ENCODE data around the gene HP. TPM values are rescaled to one million over a fixed set of nuclear protein-coding genes. Genes with fewer than 3 reads are reported as not detected.
"Not testable (repeated sequence)": the region's sequence is repeated elsewhere in the genome, so short reads cannot be mapped to it uniquely, and the experiment has no call there.

HP gene
- total and polyA plus RNA-seq, 4 experiments from 2014 or later, result not detected

- POLR2A ChIA-PET (ENCODE audit: partially characterized antibody), result no interaction called here
- H3K36me3 ChIP-seq (ENCODE audit: insufficient read depth, low read length), result no peaks in the 10 kb centered on the region
- CTCF ChIA-PET (ENCODE audit: partially characterized antibody), result interaction anchor here (1.0 to 1.5 kb wide), 2 partner anchors 10 to 11 kb away, joined by 3 read pairs; partner anchors contain the start of gene HPR
- H3K27ac ChIP-seq (ENCODE audit: low read depth, low read length), result no peak overlapping the region
- Mint-ChIP-seq H3K4me1 (no peaks in the 10 kb centered on the region), H3K4me3 (no peak overlapping the region), H3K9me3 (no peaks in the 10 kb centered on the region), H3K27ac (no peak overlapping the region), H3K27me3 (no peaks in the 10 kb centered on the region), H3K36me3 (peaks cover 0 to 3% of the 10 kb centered on the region in 2 donors)
- DNase-seq, result no peak
- no peaks in the 10 kb centered on the region for H3K4me1 ChIP-seq (ENCODE audit: insufficient read depth, low read length)
- no peak overlapping the region for H3K4me3 ChIP-seq (ENCODE audit: low read length in 2 of 2)
- H3K9me3 ChIP-seq (ENCODE audit: control insufficient read depth in 1 of 2, low read length in 2 of 2), result no peaks in the 10 kb centered on the region
- H3K27me3 ChIP-seq (ENCODE audit: insufficient read depth, low read length), result no peaks in the 10 kb centered on the region
- intact Hi-C loops (cut with micrococcal nuclease), result no loop called here
Observed at GRCh38 chr16:72072514-72073342, 18.4 kb downstream of the HP start.

GRCh38 chr16:72073560-72074230 is 19.4 kb downstream of the HP start:
- Mint-ChIP-seq H3K4me3 (no peak overlapping the region), H3K4me1 (no peaks in the 10 kb centered on the region), H3K27me3 (no peaks in the 10 kb centered on the region), H3K36me3 (peaks cover 0 to 8% of the 10 kb centered on the region in 2 donors), H3K9me3 (no peaks in the 10 kb centered on the region), H3K27ac (no peak overlapping the region)
- no peak for DNase-seq
- intact Hi-C loops (cut with micrococcal nuclease), result no loop called here
- ChIA-PET POLR2A (ENCODE audit: partially characterized antibody) (no interaction called here), CTCF (ENCODE audit: partially characterized antibody) (interaction anchor here (1.5 kb wide), 1 partner anchor 10 kb away, joined by 3 read pairs; no protein-coding TSS in a partner anchor)
- no peak overlapping the region for H3K4me3 ChIP-seq (ENCODE audit: low read length in 2 of 2)
- no peaks in the 10 kb centered on the region for H3K9me3 ChIP-seq (ENCODE audit: control insufficient read depth in 1 of 2, low read length in 2 of 2)
- H3K27me3 ChIP-seq (ENCODE audit: insufficient read depth, low read length), result no peaks in the 10 kb centered on the region
- no peak overlapping the region for H3K27ac ChIP-seq (ENCODE audit: low read depth, low read length)
- H3K36me3 ChIP-seq (ENCODE audit: insufficient read depth, low read length), result no peaks in the 10 kb centered on the region
- H3K4me1 ChIP-seq (ENCODE audit: insufficient read depth, low read length), result no peaks in the 10 kb centered on the region

GRCh38 chr16:72075067-72075466 is 20.8 kb downstream of the HP start:
- H3K9me3 Mint-ChIP-seq; H3K27ac ChIP-seq (ENCODE audit: low read depth, low read length); H3K9me3 ChIP-seq (ENCODE audit: control insufficient read depth in 1 of 2, low read length in 2 of 2); H3K4me1 Mint-ChIP-seq; intact Hi-C loops (cut with micrococcal nuclease); H3K27me3 ChIP-seq (ENCODE audit: insufficient read depth, low read length); POLR2A ChIA-PET (ENCODE audit: partially characterized antibody); CTCF ChIA-PET (ENCODE audit: partially characterized antibody); H3K27me3 Mint-ChIP-seq; H3K36me3 Mint-ChIP-seq; DNase-seq; H3K27ac Mint-ChIP-seq; H3K4me1 ChIP-seq (ENCODE audit: insufficient read depth, low read length); H3K36me3 ChIP-seq (ENCODE audit: insufficient read depth, low read length); H3K4me3 Mint-ChIP-seq; H3K4me3 ChIP-seq (ENCODE audit: low read length in 2 of 2): not testable (repeated sequence)

GRCh38 chr16:72076991-72077706 is 22.8 kb downstream of the HP start:
- H3K9me3 ChIP-seq (ENCODE audit: control insufficient read depth in 1 of 2, low read length in 2 of 2); H3K4me1 ChIP-seq (ENCODE audit: insufficient read depth, low read length); H3K9me3 Mint-ChIP-seq; H3K4me1 Mint-ChIP-seq; H3K27ac Mint-ChIP-seq; intact Hi-C loops (cut with micrococcal nuclease); H3K27ac ChIP-seq (ENCODE audit: low read depth, low read length); H3K27me3 ChIP-seq (ENCODE audit: insufficient read depth, low read length); H3K4me3 Mint-ChIP-seq; H3K4me3 ChIP-seq (ENCODE audit: low read length in 2 of 2); DNase-seq; H3K36me3 ChIP-seq (ENCODE audit: insufficient read depth, low read length); POLR2A ChIA-PET (ENCODE audit: partially characterized antibody); H3K27me3 Mint-ChIP-seq: not testable (repeated sequence)
- CTCF ChIA-PET (ENCODE audit: partially characterized antibody), result interaction anchor here (0.9 to 2.6 kb wide), 2 partner anchors 10 to 16 kb away, joined by 3 to 9 read pairs; partner anchors contain the start of gene TXNL4B
- peaks cover 0 to 11% of the 10 kb centered on the region in 2 donors for H3K36me3 Mint-ChIP-seq

GRCh38 chr16:72083778-72084404 is 29.6 kb downstream of the HP start:
- Histone ChIP-seq H3K4me3 (ENCODE audit: low read length in 2 of 2) (no peak overlapping the region), H3K4me1 (ENCODE audit: insufficient read depth, low read length) (no peaks in the 10 kb centered on the region), H3K36me3 (ENCODE audit: insufficient read depth, low read length) (peaks cover 25% of the 10 kb centered on the region), H3K27me3 (ENCODE audit: insufficient read depth, low read length) (no peaks in the 10 kb centered on the region), H3K27ac (ENCODE audit: low read depth, low read length) (no peak overlapping the region), H3K9me3 (ENCODE audit: control insufficient read depth in 1 of 2, low read length in 2 of 2) (peaks cover 0 to 5% of the 10 kb centered on the region in 2 donors)
- Mint-ChIP-seq H3K4me1 (peaks cover 0 to 4% (median under 1%) of the 10 kb centered on the region in 4 donors), H3K4me3 (no peak overlapping the region), H3K27ac (no peak overlapping the region), H3K36me3 (peaks cover 37 to 42% of the 10 kb centered on the region in 2 donors), H3K9me3 (peaks cover 0 to 13% (median 5%) of the 10 kb centered on the region in 8 donors), H3K27me3 (no peaks in the 10 kb centered on the region)
- intact Hi-C loops (cut with micrococcal nuclease), result no loop called here
- no peak for DNase-seq
- ChIA-PET CTCF (ENCODE audit: partially characterized antibody) (interaction anchor here (1.2 kb wide), 1 partner anchor 10 kb away, joined by 3 read pairs; no protein-coding TSS in a partner anchor), POLR2A (ENCODE audit: partially characterized antibody) (no interaction called here)

GRCh38 chr16:72084445-72084844 is 30.1 kb downstream of the HP start:
- peaks cover 43 to 48% of the 10 kb centered on the region in 2 donors for H3K36me3 Mint-ChIP-seq
- intact Hi-C loops (cut with micrococcal nuclease), result no loop called here

More at GRCh38 chr16:72084445-72084844, 30.1 kb downstream of the HP start:
- Histone ChIP-seq H3K27me3 (ENCODE audit: insufficient read depth, low read length) (no peaks in the 10 kb centered on the region), H3K4me1 (ENCODE audit: insufficient read depth, low read length) (no peaks in the 10 kb centered on the region), H3K4me3 (ENCODE audit: low read length in 2 of 2) (no peak overlapping the region), H3K9me3 (ENCODE audit: control insufficient read depth in 1 of 2, low read length in 2 of 2) (peaks cover 0 to 5% of the 10 kb centered on the region in 2 donors), H3K27ac (ENCODE audit: low read depth, low read length) (no peak overlapping the region), H3K36me3 (ENCODE audit: insufficient read depth, low read length) (peaks cover 30% of the 10 kb centered on the region)
- no peak overlapping the region for H3K4me3 Mint-ChIP-seq
- no peaks in the 10 kb centered on the region for H3K27me3 Mint-ChIP-seq
- H3K27ac Mint-ChIP-seq, result no peak overlapping the region
- H3K9me3 Mint-ChIP-seq, result peaks cover 0 to 13% (median 5%) of the 10 kb centered on the region in 8 donors
- POLR2A ChIA-PET (ENCODE audit: partially characterized antibody), result no interaction called here
- peaks cover 0 to 6% (median 2%) of the 10 kb centered on the region in 4 donors for H3K4me1 Mint-ChIP-seq
- CTCF ChIA-PET (ENCODE audit: partially characterized antibody), result no interaction called here
- DNase-seq, result no peak
